Measurements from ENCODE around the gene PKD1L1. TPM values are rescaled to one million over a fixed set of nuclear protein-coding genes. Genes with fewer than 3 reads are reported as not detected.

Gene PKD1L1
- total and polyA plus RNA-seq, 8 donors: 0.13 to 0.67 (median 0.34) TPM

- Histone ChIP-seq H3K27ac (no peak overlapping the region), H3K4me1 (no peaks in the 10 kb centered on the region)
- no peak for DNase-seq
Measured at GRCh38 chr7:47772492-47772891, 175.8 kb downstream of the PKD1L1 start.

DNA sequence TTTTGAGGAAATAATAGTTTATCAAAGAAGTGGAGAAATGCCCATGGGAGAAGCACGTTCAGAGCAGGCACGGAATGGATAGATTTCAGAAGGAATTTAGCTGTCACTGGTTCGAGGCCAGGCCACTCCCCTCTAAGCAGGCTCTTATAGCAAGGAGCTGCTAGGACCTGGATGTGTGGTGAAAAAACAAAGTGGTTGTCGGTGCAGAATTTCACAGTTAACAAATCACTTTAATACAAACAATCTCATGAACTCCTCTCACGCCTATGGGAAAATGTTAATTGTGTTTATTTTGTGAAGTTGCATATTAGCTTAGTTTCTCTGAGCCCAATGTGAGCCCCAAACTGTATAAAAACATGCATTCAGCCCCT, 176.3 kb downstream of the PKD1L1 start:
- TF ChIP-seq, protein P1, sequence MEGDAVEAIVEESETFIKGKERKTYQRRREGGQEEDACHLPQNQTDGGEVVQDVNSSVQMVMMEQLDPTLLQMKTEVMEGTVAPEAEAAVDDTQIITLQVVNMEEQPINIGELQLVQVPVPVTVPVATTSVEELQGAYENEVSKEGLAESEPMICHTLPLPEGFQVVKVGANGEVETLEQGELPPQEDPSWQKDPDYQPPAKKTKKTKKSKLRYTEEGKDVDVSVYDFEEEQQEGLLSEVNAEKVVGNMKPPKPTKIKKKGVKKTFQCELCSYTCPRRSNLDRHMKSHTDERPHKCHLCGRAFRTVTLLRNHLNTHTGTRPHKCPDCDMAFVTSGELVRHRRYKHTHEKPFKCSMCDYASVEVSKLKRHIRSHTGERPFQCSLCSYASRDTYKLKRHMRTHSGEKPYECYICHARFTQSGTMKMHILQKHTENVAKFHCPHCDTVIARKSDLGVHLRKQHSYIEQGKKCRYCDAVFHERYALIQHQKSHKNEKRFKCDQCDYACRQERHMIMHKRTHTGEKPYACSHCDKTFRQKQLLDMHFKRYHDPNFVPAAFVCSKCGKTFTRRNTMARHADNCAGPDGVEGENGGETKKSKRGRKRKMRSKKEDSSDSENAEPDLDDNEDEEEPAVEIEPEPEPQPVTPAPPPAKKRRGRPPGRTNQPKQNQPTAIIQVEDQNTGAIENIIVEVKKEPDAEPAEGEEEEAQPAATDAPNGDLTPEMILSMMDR (IDR thresholded peaks at IDR 0.05): no peak
- no peaks in the 10 kb centered on the region for H3K36me3 ChIP-seq
- DNase-seq (no peak), ATAC-seq (no peak)
- H3K27ac ChIP-seq: no peak overlapping the region
- H3K9me3 ChIP-seq: no peaks in the 10 kb centered on the region
- H3K4me3 ChIP-seq: no peak overlapping the region
- intact Hi-C loops (cut with DNase I): no loop called here
- H3K27me3 ChIP-seq: no peaks in the 10 kb centered on the region
- H3K4me1 ChIP-seq: no peaks in the 10 kb centered on the region

More at GRCh38 chr7:47772492-47772891, 175.8 kb downstream of the PKD1L1 start:
- Histone ChIP-seq H3K27me3 (no peaks in the 10 kb centered on the region), H3K4me3 (no peak overlapping the region), H3K9me3 (no peaks in the 10 kb centered on the region), H3K36me3 (no peaks in the 10 kb centered on the region)
- ATAC-seq: no peak
- TF ChIP-seq, protein P1 (IDR thresholded peaks at IDR 0.05): no peak
- intact Hi-C loops (cut with DNase I): no loop called here

- TF ChIP-seq, protein P1 (IDR thresholded peaks at IDR 0.05): no peak
- Histone ChIP-seq H3K9me3 (no peaks in the 10 kb centered on the region), H3K27me3 (no peaks in the 10 kb centered on the region), H3K27ac (no peak overlapping the region), H3K4me1 (no peaks in the 10 kb centered on the region), H3K36me3 (no peaks in the 10 kb centered on the region), H3K4me3 (no peak overlapping the region)
- ATAC-seq: no peak
- DNase-seq: no peak
- intact Hi-C loops (cut with DNase I): no loop called here
Measured at GRCh38 chr7:47771336-47771989, 176.8 kb downstream of the PKD1L1 start.

GRCh38 chr7:47766126-47766525, 182.1 kb downstream of the PKD1L1 start:
- no peak overlapping the region for H3K27ac ChIP-seq
- H3K9me3 ChIP-seq: no peaks in the 10 kb centered on the region
- no peak overlapping the region for H3K4me3 ChIP-seq
- no peaks in the 10 kb centered on the region for H3K4me1 ChIP-seq
- intact Hi-C loops (cut with DNase I): no loop called here
- TF ChIP-seq, protein P1 (IDR thresholded peaks at IDR 0.05): no peak
- DNase-seq: no peak
- no peaks in the 10 kb centered on the region for H3K27me3 ChIP-seq
- ATAC-seq: no peak
- H3K36me3 ChIP-seq: no peaks in the 10 kb centered on the region

- no peak for ATAC-seq
- no peak overlapping the region for H3K4me3 ChIP-seq
- intact Hi-C loops (cut with DNase I): no loop called here
- no peaks in the 10 kb centered on the region for H3K9me3 ChIP-seq
- no peaks in the 10 kb centered on the region for H3K4me1 ChIP-seq
- no peaks in the 10 kb centered on the region for H3K27me3 ChIP-seq
- no peak for DNase-seq
- no peak overlapping the region for H3K27ac ChIP-seq
- TF ChIP-seq, protein P1 (IDR thresholded peaks at IDR 0.05): no peak
- H3K36me3 ChIP-seq: no peaks in the 10 kb centered on the region
Measured at GRCh38 chr7:47765373-47765979, 182.8 kb downstream of the PKD1L1 start.
